Epithelial cell of proximal tubule (primary cell): ENCODE results near the gene TBCE. TPM values are rescaled to one million over a fixed set of nuclear protein-coding genes. Genes with fewer than 3 reads are reported as not detected.

ENCODE experiments used
- DNase-seq: peaks from one replicate; pipeline ENCODE4 v3.0.0-alpha.2; 2011; ENCODE audit warnings: low read depth
- H3K4me3 ChIP-seq: 2 replicates; pipeline ENCODE4 v1.5.1; 2011; ENCODE audit warnings: low read depth, mild to moderate bottlenecking, low read length
- total RNA-seq: library from RNA; depleted of rRNA; stranded (reverse); fragments of >200 nt; gene quantifications from 2 replicates; pipeline ENCODE4 v1.2.3, GENCODE V29; 2015
- TF ChIP-seq, protein P1 (sequence below): conservative IDR thresholded peaks from 2 replicates; pipeline ENCODE4 v1.5.1; 2012; ENCODE audit warnings: low read depth, mild to moderate bottlenecking, low read length

The TBCE gene
- total RNA-seq, 1 donor from 2014 or later = 20.9 TPM

DNA sequence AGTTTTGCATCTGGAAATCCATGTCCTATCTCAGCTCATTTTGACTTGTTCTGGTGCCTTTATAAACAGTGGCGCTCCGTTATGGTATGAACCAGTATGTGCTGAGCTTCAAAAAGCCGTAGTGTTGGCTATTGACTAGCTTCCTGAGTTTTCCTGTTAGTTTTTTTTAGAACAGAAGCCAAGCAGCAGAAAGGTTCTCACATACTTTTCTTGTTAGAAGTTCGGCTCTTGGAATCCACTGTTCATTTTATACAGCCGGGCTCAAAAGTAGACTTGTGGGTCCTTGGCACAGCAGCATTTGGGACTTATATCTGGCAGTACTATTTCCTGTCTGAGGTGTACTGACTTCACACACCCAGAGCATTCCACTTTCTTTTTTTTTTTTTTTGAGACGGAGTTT is 63.8 kb downstream of the TBCE start:
- TF ChIP-seq, protein P1, sequence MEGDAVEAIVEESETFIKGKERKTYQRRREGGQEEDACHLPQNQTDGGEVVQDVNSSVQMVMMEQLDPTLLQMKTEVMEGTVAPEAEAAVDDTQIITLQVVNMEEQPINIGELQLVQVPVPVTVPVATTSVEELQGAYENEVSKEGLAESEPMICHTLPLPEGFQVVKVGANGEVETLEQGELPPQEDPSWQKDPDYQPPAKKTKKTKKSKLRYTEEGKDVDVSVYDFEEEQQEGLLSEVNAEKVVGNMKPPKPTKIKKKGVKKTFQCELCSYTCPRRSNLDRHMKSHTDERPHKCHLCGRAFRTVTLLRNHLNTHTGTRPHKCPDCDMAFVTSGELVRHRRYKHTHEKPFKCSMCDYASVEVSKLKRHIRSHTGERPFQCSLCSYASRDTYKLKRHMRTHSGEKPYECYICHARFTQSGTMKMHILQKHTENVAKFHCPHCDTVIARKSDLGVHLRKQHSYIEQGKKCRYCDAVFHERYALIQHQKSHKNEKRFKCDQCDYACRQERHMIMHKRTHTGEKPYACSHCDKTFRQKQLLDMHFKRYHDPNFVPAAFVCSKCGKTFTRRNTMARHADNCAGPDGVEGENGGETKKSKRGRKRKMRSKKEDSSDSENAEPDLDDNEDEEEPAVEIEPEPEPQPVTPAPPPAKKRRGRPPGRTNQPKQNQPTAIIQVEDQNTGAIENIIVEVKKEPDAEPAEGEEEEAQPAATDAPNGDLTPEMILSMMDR = no peak
- DNase-seq = no peak
- no peak overlapping the region for H3K4me3 ChIP-seq

DNA sequence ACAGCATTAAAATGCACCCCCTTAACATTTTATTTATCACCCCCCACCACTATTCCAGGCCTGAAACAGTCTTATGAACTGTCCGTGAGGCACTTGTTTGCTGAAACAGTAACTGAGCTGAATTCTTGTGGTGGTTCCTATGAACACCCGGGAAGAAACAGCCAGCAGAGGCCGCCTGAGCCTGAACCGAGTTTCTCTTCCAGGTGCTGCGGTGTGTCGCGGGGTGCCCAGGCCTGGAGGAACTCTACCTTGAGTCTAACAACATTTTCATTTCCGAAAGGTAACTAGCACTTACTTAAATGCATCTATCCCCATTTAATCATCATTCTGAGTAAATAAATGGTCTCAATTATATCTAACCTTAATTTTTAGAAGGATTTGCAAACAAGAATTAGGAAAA is 66.8 kb downstream of the TBCE start:
- TF ChIP-seq, protein P1 = no peak
- H3K4me3 ChIP-seq = no peak overlapping the region
- DNase-seq = no peak

DNA sequence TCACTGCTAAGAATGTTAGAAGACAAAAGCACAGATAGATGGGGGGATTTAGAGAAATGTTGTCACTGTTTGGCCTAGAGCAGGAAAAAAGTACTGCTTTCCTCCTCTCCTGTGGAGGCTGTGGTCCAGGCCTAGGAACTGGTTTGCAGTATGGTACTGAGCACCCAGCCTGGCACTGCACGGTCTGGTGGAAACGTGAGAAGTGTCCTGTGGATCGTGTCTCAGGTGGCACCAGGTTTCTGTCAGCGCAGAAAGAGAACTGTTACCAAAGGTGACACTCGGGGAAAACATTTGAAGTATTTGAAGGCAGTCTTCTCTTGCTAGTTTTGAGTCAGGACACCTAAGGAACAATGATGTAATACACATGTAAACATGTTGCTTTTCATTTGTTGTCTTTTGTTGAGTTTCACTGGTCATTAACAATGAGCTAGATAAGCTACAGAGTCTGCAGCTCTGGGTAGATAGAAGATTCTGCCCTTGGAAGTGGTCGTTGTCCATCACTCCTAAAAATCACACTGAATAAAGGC is 74.0 kb downstream of the TBCE start:
- TF ChIP-seq, protein P1 = no peak
- DNase-seq = no peak
- no peak overlapping the region for H3K4me3 ChIP-seq

DNA sequence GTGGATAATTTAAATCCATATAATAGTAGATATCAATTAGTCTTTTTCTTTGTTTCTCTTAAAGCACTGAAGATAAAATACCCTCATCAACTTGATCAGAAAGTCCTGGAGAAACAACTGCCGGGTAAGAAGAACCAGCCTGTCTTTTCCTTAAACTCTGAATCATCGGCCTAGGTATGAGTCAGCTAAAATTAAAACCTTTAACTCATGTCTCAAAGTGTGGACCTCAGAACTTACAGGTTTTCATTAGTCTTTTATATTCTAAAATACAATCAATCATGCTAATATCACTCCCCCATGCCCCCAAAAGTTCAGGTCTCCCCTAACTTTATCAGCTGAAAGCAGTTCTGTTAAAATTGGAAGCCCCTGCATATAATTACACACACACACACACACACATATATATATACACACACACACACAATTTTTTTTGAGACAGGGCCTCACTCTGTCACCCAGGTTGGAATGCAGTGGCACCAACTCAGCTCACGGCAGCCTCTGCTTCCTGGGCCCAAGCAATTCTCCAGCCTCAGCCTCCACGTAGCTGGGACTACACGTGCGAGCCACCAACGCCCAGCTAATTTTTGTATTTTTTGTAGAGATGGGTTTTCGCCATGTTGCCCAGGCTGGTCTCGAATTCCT is 75.7 kb downstream of the TBCE start:
- H3K4me3 ChIP-seq = no peak overlapping the region
- DNase-seq = peak; percentile 44
- TF ChIP-seq, protein P1 = no peak

DNA sequence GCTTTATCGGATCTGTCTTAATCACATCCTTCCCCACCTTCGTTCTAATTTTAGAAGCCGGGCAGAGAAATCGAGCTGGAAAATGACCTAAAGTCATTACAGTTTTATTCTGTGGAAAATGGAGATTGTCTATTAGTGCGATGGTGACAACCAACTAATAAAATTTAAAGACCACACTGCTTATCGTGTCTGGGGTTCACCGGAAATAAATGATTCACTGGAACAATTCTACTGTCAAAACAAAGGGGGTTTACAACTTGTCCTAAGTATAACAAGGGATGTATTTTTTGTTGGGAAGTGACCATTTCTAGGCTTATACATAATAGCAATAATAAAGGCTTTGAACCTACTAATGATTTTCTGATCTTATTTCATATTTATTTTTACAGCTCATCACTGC is 81.4 kb downstream of the TBCE start:
- TF ChIP-seq, protein P1 = no peak
- DNase-seq = no peak
- no peak overlapping the region for H3K4me3 ChIP-seq

DNA sequence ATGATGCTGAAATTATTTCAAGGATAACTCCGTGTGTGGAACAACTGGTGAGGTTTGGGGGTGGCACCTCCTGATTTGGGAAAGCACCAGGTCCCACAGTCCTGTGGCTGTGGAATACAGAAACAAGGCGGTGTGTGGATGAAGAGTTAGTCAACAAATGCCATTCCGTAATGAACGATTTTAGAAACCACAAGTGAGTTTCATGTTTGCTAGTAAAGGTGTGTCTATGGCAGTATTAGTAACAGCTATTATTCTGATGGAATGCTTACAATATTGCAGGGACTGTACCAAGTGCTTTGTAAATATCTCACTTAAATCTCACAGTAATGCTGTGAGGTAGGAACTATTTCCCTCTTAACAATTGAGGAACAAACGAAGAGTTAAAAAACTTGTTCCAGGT is 83.2 kb downstream of the TBCE start:
- TF ChIP-seq, protein P1 = no peak
- no peak for DNase-seq
- no peak overlapping the region for H3K4me3 ChIP-seq

DNA sequence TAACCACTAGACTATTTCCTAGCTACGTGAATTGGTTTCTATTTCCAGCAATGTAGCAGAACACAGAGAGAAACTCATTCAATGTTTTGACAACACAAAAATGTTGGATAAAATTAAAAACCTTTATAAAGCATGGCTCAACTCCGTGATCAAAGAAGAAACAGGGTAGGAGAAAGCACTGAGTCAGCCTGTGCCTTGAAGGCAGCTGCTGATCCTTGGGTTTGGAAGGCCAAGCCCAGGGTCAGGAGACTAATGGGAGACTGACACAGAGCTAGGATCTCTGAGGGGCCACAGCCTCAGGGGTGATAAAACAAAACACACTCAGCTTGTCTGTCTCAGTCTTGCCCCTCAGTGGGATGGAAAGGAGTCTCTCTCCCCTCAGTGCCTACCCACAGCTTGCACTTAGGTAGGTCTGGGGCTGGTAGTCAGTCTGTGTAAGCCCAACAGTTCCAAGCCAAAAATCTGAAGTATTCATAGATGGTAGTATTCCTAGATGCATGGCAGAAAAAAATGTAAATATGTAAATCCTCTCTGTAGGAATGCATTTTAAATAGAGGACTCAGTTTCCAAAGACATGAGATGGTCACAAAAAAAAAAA is 83.8 kb downstream of the TBCE start:
- TF ChIP-seq, protein P1 = no peak
- no peak for DNase-seq
- no peak overlapping the region for H3K4me3 ChIP-seq
